Measurements from ENCODE around the gene CELF3.
A peak's percentile ranks its signal among the peaks of the same experiment; 100 is the strongest.
"Not testable (repeated sequence)": the region's sequence is repeated elsewhere in the genome, so short reads cannot be mapped to it uniquely, and the experiment has no call there.

CELF3 gene

DNA sequence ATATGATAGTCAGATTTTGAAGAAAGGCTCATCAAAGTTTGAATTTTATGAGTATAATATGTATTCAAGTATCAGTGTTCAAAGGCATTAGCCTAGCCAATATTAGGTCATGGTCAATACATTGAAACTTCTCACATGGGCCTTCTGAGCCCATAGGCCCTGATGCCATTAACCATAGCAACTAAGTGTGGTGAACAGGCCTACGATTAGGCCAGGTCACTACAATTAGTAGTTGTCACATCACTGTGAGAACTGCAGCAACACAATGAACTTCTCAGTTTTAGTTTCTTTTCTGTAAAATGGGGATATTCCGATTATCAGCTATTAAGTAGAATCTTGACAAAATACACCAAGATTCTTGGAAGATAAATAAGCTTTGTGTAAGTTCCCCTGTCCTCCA is 30.0 kb downstream of the CELF3 start:
- Histone ChIP-seq H3K36me3 (ENCODE audit: control insufficient read depth, insufficient read depth, low read length, severe bottlenecking) (peaks cover 34% of the 10 kb centered on the region), H3K4me1 (ENCODE audit: control insufficient read depth, insufficient read depth, low read length) (no peaks in the 10 kb centered on the region), H3K27me3 (replicated peaks; ENCODE audit: control insufficient read depth, insufficient read depth, low read length) (no peaks in the 10 kb centered on the region), H3K4me3 (ENCODE audit: low read length) (no peak overlapping the region), H3K9me3 (ENCODE audit: control insufficient read depth, low read length) (no peaks in the 10 kb centered on the region), H3K9ac (ENCODE audit: low read length) (no peak overlapping the region)
- no peak for DNase-seq (ENCODE audit: low read depth)

DNA sequence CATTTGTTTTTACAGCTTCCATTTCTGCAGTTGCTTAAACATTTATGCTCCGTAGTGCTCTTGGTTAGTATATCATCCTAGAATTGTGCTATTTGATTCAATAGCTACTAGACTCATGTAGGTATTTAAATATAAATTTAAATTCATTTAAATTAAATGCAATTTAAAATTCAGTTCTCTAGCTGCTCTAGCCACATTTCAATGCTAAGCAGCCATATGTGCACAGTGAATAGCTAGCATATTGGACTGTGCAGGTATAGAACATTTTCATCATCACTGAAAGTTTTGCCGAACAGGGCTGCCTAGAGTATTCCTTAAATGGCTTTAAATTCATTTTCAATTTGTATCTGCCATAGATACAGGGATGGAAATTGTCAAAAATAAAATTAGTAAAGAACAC is 32.5 kb downstream of the CELF3 start:
- no peak for DNase-seq (ENCODE audit: low read depth)
- Histone ChIP-seq H3K4me3 (ENCODE audit: low read length) (no peak overlapping the region), H3K4me1 (ENCODE audit: control insufficient read depth, insufficient read depth, low read length) (peaks cover 8% of the 10 kb centered on the region), H3K27me3 (replicated peaks; ENCODE audit: control insufficient read depth, insufficient read depth, low read length) (no peaks in the 10 kb centered on the region), H3K9ac (ENCODE audit: low read length) (no peak overlapping the region), H3K36me3 (ENCODE audit: control insufficient read depth, insufficient read depth, low read length, severe bottlenecking) (peaks cover 34% of the 10 kb centered on the region), H3K9me3 (ENCODE audit: control insufficient read depth, low read length) (no peaks in the 10 kb centered on the region)

DNA sequence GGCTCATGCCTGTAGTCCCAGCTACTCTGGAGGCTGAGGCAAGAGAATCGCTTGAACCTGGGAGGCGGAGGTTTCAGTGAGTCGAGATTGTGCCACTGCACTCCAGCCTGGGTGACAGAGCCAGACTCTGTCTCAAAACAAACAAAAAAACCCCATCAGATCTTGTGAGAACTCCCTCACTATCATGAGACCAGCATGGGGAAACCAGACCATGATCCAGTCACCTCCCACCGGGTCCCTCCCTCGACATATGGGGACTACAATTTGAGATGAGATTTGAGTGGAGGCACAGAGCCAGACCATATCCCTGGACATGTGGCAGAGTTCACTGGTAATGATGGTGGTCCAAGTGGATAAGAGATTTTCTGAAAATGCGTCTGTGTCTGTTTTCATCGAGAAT is 33.7 kb downstream of the CELF3 start:
- not testable (repeated sequence) for H3K4me3 ChIP-seq (ENCODE audit: low read length); H3K9me3 ChIP-seq (ENCODE audit: control insufficient read depth, low read length); H3K4me1 ChIP-seq (ENCODE audit: control insufficient read depth, insufficient read depth, low read length); H3K9ac ChIP-seq (ENCODE audit: low read length); H3K27me3 ChIP-seq (replicated peaks; ENCODE audit: control insufficient read depth, insufficient read depth, low read length); DNase-seq (ENCODE audit: low read depth)
- peaks cover 40% of the 10 kb centered on the region for H3K36me3 ChIP-seq (ENCODE audit: control insufficient read depth, insufficient read depth, low read length, severe bottlenecking)

DNA sequence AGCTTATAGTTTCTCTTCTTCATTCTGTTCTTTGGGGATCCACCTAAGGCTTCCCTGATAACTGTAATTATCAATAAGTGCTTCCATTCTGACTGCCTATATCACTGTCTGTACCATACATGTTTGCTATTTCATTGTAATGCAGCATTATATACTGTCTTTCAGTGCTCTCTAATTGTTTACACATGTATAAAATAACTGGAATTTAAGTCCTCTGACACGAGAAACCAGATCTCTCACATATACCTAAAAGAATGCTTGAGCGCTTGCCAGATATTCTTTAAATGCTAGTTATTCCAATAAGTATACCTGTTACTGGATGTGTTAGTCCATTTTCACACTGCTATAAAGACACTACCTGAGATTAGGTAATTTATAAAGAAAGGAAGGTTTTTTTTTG is 34.7 kb downstream of the CELF3 start:
- peaks cover 8% of the 10 kb centered on the region for H3K4me1 ChIP-seq (ENCODE audit: control insufficient read depth, insufficient read depth, low read length)
- no peak overlapping the region for H3K4me3 ChIP-seq (ENCODE audit: low read length)
- no peaks in the 10 kb centered on the region for H3K27me3 ChIP-seq (replicated peaks; ENCODE audit: control insufficient read depth, insufficient read depth, low read length)
- peaks cover 40% of the 10 kb centered on the region for H3K36me3 ChIP-seq (ENCODE audit: control insufficient read depth, insufficient read depth, low read length, severe bottlenecking)
- peak; percentile 9 for DNase-seq (ENCODE audit: low read depth)
- no peaks in the 10 kb centered on the region for H3K9me3 ChIP-seq (ENCODE audit: control insufficient read depth, low read length)
- H3K9ac ChIP-seq (ENCODE audit: low read length), result no peak overlapping the region

DNA sequence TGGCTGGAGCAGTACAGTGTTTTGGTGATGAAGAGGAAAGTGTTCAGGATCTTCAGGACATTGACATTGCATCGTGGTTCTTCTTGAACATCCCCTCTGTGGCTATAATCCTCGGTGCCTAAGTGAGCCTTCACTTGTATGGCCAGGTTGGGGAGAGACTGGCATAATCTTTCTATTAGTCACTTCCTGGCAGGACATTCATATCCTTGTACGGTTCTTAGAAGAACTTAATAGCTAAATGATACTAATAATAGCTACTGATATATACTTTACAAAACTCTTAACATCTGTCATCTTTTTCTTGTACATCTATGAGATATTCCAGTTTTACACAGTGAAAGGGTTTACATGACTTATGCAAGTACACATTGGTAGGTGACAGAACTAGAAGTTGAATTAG is 35.8 kb downstream of the CELF3 start:
- no peaks in the 10 kb centered on the region for H3K9me3 ChIP-seq (ENCODE audit: control insufficient read depth, low read length)
- DNase-seq (ENCODE audit: low read depth), result peak; percentile 30
- no peak overlapping the region for H3K9ac ChIP-seq (ENCODE audit: low read length)
- no peak overlapping the region for H3K4me3 ChIP-seq (ENCODE audit: low read length)
- H3K36me3 ChIP-seq (ENCODE audit: control insufficient read depth, insufficient read depth, low read length, severe bottlenecking), result peaks cover 29% of the 10 kb centered on the region
- no peaks in the 10 kb centered on the region for H3K27me3 ChIP-seq (replicated peaks; ENCODE audit: control insufficient read depth, insufficient read depth, low read length)
- H3K4me1 ChIP-seq (ENCODE audit: control insufficient read depth, insufficient read depth, low read length), result peaks cover 8% of the 10 kb centered on the region

DNA sequence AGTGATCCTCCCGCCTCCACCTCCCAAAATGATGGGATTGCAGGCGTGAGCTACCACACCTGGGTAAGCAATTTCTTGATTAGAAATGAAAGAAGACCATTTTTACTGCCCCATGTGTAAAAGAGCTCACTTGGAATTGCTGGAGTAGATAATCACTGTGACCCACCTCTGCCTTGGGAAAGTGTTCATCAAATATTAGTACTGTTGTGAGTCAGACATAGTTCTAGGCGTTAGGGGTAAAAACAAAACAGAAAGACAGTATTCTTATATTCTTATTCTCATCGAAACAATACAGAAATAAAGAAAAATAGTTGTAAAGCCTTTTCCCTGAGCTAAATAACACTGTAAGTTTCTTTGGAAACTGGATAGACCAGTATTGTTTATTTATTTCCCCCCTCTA is 36.2 kb downstream of the CELF3 start:
- H3K4me1 ChIP-seq (ENCODE audit: control insufficient read depth, insufficient read depth, low read length), result peaks cover 8% of the 10 kb centered on the region
- H3K9me3 ChIP-seq (ENCODE audit: control insufficient read depth, low read length), result no peaks in the 10 kb centered on the region
- H3K9ac ChIP-seq (ENCODE audit: low read length), result no peak overlapping the region
- H3K27me3 ChIP-seq (replicated peaks; ENCODE audit: control insufficient read depth, insufficient read depth, low read length), result no peaks in the 10 kb centered on the region
- peak; percentile 3 for DNase-seq (ENCODE audit: low read depth)
- no peak overlapping the region for H3K4me3 ChIP-seq (ENCODE audit: low read length)
- peaks cover 26% of the 10 kb centered on the region for H3K36me3 ChIP-seq (ENCODE audit: control insufficient read depth, insufficient read depth, low read length, severe bottlenecking)

DNA sequence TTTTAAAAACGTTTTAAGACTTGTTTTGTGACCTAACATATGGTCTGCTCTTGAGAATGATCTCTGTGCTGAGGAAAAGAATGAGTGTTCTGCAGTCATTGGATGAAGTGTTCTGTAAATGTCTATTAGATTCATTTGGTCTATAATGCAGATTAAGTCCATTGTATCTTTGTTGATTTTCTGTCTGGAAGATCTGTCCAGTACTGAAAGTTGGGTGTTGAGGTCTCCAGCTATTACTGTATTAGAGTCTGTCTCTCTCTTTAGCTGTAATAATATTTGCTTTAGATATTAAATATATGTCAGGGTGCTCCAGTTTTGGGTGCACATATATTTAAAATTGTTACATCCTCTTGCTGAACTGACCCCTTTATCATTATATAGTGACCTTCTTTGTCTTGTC is 43.2 kb downstream of the CELF3 start:
- Histone ChIP-seq H3K9me3 (ENCODE audit: control insufficient read depth, low read length) (no peaks in the 10 kb centered on the region), H3K27me3 (replicated peaks; ENCODE audit: control insufficient read depth, insufficient read depth, low read length) (no peaks in the 10 kb centered on the region), H3K4me1 (ENCODE audit: control insufficient read depth, insufficient read depth, low read length) (no peaks in the 10 kb centered on the region), H3K36me3 (ENCODE audit: control insufficient read depth, insufficient read depth, low read length, severe bottlenecking) (peaks cover 30% of the 10 kb centered on the region), H3K4me3 (ENCODE audit: low read length) (no peak overlapping the region), H3K9ac (ENCODE audit: low read length) (no peak overlapping the region)
- DNase-seq (ENCODE audit: low read depth), result no peak

DNA sequence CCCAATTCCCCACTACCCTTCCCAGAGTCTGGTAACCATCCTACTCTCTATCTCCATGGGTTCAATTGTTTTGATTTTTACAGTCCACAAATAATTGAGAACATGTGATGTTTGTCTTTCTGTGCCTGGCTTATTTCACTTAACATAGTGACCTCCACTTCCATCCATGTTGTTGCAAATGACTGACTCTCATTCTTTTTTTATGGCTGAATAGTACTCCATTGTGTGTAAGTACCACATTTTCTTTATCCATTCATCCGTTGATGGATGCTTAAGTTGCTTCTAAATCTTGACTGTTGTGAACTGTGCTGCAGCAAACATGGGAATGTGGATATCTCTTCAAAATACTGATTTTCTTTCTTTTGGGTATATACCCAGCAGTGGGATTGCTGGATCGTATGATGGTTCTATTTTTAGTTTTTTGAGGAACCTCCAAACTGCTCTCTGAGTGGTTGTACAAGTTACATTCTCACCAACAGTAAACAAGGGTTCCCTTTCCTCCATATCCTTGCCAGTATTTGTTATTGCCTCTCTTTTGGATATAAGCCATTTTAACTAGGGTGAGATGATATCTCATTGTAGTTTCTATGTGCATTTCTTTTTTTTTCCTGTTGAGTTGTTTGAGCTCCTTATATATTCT is 46.4 kb downstream of the CELF3 start:
- H3K4me3 ChIP-seq (ENCODE audit: low read length); H3K4me1 ChIP-seq (ENCODE audit: control insufficient read depth, insufficient read depth, low read length); DNase-seq (ENCODE audit: low read depth); H3K9ac ChIP-seq (ENCODE audit: low read length); H3K27me3 ChIP-seq (replicated peaks; ENCODE audit: control insufficient read depth, insufficient read depth, low read length); H3K9me3 ChIP-seq (ENCODE audit: control insufficient read depth, low read length): not testable (repeated sequence)
- peaks cover 26% of the 10 kb centered on the region for H3K36me3 ChIP-seq (ENCODE audit: control insufficient read depth, insufficient read depth, low read length, severe bottlenecking)

DNA sequence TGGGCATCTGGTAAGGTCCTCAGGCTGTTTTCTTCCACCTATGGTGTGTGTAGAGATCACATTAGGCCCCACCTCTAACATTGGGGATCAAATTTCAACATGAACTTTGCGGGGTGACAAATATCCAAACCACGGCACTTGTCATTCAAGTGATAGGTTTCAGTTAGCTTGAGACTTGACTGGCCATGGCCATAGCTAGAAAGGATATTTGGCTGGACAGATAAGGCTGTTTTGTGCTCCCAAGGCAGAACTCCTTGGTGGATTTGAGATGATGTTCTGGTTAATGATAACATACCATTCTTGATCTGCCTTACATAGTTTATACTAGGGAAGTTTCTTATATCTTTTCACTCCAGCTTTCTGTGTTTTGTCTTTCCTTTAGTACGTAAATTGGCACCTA is 48.5 kb downstream of the CELF3 start:
- Histone ChIP-seq H3K9ac (ENCODE audit: low read length) (no peak overlapping the region), H3K4me1 (ENCODE audit: control insufficient read depth, insufficient read depth, low read length) (no peaks in the 10 kb centered on the region), H3K27me3 (replicated peaks; ENCODE audit: control insufficient read depth, insufficient read depth, low read length) (no peaks in the 10 kb centered on the region), H3K9me3 (ENCODE audit: control insufficient read depth, low read length) (no peaks in the 10 kb centered on the region), H3K36me3 (ENCODE audit: control insufficient read depth, insufficient read depth, low read length, severe bottlenecking) (peaks cover 28% of the 10 kb centered on the region), H3K4me3 (ENCODE audit: low read length) (no peak overlapping the region)
- DNase-seq (ENCODE audit: low read depth), result no peak

DNA sequence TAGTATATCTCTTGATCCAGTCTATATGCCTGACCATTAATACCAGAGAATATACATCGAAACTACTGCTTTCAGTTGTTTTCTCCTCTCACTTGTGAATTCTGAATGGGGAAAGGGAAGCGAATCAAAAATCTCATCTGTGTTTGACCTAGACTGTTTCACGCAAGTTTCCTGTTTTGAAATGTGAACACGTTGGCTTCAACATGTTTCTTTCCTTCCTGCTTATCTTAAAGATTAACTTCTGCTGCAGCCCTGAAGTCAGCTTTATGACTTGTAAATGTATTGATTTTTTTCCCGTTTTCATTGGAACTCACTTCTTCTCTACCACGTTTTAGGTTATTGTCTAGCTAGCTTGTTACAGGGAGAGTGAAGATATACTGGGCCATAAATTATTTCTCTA is 54.9 kb downstream of the CELF3 start:
- no peak for DNase-seq (ENCODE audit: low read depth)
- Histone ChIP-seq H3K36me3 (ENCODE audit: control insufficient read depth, insufficient read depth, low read length, severe bottlenecking) (peaks cover 50% of the 10 kb centered on the region), H3K27me3 (replicated peaks; ENCODE audit: control insufficient read depth, insufficient read depth, low read length) (no peaks in the 10 kb centered on the region), H3K4me1 (ENCODE audit: control insufficient read depth, insufficient read depth, low read length) (no peaks in the 10 kb centered on the region), H3K4me3 (ENCODE audit: low read length) (no peak overlapping the region), H3K9me3 (ENCODE audit: control insufficient read depth, low read length) (no peaks in the 10 kb centered on the region), H3K9ac (ENCODE audit: low read length) (no peak overlapping the region)

DNA sequence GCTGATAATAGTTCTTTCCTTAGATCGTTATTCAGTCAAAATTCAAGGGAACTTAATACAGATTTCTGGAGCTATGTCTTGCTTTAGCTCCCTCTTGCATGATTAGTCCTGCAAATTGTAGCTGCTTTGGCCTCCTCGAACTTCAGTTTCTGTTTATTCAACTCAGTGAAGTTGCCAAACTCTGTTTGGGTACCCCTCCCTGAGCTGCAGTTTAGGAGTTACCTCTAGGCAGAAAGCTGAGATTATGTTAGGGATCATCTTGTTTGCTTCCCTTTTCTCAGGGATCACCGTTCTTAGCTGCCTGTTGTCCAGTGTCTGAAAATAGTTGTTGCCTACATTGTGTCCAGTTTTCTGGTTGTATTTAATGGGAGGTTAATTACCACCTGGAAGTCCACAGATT is 61.2 kb downstream of the CELF3 start:
- Histone ChIP-seq H3K4me3 (ENCODE audit: low read length) (no peak overlapping the region), H3K9ac (ENCODE audit: low read length) (no peak overlapping the region), H3K36me3 (ENCODE audit: control insufficient read depth, insufficient read depth, low read length, severe bottlenecking) (peaks cover 19% of the 10 kb centered on the region), H3K4me1 (ENCODE audit: control insufficient read depth, insufficient read depth, low read length) (peaks cover 7% of the 10 kb centered on the region), H3K27me3 (replicated peaks; ENCODE audit: control insufficient read depth, insufficient read depth, low read length) (no peaks in the 10 kb centered on the region), H3K9me3 (ENCODE audit: control insufficient read depth, low read length) (no peaks in the 10 kb centered on the region)
- peak; percentile 34 for DNase-seq (ENCODE audit: low read depth)

DNA sequence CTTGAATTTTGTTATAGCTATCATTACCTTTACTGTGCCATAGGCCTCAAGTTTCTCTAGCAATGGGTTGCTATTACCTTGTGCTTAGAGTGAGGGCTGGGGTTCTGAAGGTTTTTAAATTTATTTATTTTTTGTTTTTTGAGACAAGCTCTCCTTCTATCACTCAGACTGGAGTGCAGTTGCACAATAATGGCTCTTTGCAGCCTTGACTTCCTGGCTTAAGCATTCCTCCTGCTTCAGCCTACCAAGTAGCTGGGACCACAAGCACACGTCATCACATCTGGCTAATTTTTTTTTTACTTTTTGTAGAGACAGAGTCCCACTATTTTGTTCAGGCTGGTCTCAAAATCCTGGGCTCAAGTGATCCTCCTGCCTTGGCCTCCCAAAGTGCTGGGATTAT is 63.2 kb downstream of the CELF3 start:
- peak; percentile 45 for DNase-seq (ENCODE audit: low read depth)
- no peak overlapping the region for H3K4me3 ChIP-seq (ENCODE audit: low read length)
- H3K9ac ChIP-seq (ENCODE audit: low read length), result no peak overlapping the region
- H3K36me3 ChIP-seq (ENCODE audit: control insufficient read depth, insufficient read depth, low read length, severe bottlenecking), result peaks cover 5% of the 10 kb centered on the region
- H3K27me3 ChIP-seq (replicated peaks; ENCODE audit: control insufficient read depth, insufficient read depth, low read length), result no peaks in the 10 kb centered on the region
- H3K4me1 ChIP-seq (ENCODE audit: control insufficient read depth, insufficient read depth, low read length), result peaks cover 7% of the 10 kb centered on the region
- no peaks in the 10 kb centered on the region for H3K9me3 ChIP-seq (ENCODE audit: control insufficient read depth, low read length)

All from adipocyte (in vitro differentiated cells).